AG09319 (cell line): Measurements from ENCODE around the gene DYNAP.

Experiments
- DNase-seq: peaks from one replicate; pipeline ENCODE4 v3.0.0-alpha.2; 2010; ENCODE audit warnings: low read depth; ENCODE audit errors: extremely low read depth
- CTCF ChIP-seq: IDR thresholded peaks from 2 replicates; pipeline ENCODE4 v1.5.1; 2011; ENCODE audit warnings: low read depth, mild to moderate bottlenecking, inconsistent platforms, low read length, moderate library complexity

DYNAP gene

DNA sequence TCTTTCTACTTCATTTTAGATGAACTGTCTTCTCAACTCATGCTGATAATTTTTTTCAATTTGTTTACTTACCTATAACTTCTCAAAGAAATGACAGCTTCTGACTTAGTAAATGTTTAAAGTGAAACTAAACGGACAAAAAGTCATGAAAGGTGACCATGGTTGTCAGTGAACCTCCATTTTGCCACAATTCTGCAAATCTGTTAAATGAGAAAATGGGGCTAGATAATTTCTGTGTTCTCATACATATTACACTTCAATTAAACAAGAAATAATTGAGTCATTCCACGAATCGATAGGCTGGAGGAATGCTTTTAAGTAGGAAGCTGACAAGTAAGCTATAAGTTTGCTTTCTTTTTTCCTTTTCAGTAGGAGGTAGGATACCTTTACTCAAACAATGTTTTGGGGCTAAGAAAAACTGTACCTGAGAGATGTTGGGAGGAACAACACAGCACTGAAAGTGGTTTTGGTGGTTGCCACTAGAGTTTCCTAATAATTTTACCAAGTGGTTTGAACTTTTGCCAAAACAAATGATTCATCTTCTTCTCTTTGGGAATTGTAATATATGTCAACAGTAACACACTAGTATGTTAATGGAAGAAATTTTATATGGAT, 17.1 kb downstream of the DYNAP start:
- peak; percentile 2 for DNase-seq
- TF ChIP-seq CTCF = no peak

DNA sequence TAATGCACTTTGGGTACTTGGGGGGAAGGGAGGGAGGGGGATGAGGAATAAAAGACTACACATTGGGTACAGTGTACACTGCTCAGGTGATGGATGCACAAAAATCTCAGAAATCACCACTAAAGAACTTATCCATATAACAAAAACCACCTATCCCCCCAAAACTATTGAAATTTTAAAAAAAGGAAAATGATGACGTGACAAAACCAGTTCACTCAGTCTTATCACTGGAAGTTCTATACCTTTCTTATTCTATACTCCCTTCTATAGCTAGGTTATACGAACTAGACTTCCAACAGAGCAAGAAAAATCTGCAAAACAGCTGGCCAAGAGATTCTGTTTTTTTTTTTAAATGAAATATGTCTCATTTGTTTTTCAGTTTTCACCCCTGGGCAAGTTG, 20.8 kb downstream of the DYNAP start:
- DNase-seq = no peak
- TF ChIP-seq CTCF = no peak

GRCh38 chr18:54612237-54612636, 21.2 kb downstream of the DYNAP start:
- no peak for DNase-seq
- no peak for TF ChIP-seq CTCF

DNA sequence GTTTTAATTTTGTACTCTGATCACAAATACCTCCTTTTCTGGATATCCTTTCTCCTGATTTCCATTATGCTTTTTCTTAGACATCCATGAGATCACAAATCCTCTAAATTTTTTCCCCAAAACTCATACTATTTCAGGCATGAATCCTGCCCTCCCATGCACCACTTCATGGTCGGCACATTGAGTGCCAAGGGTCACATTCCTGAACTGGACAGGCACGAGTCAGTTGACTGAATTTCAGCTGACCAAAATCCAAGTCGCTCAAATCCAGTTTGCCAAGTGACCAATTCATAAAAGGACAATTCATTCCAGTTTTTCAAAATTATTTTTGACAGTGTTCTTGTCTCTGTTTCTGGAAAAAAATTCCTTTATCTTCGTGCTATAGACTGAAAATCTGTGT, 22.1 kb downstream of the DYNAP start:
- no peak for DNase-seq
- no peak for TF ChIP-seq CTCF

- no peak for DNase-seq
- no peak for TF ChIP-seq CTCF
Observed at GRCh38 chr18:54616220-54616848, 25.3 kb downstream of the DYNAP start.

DNA sequence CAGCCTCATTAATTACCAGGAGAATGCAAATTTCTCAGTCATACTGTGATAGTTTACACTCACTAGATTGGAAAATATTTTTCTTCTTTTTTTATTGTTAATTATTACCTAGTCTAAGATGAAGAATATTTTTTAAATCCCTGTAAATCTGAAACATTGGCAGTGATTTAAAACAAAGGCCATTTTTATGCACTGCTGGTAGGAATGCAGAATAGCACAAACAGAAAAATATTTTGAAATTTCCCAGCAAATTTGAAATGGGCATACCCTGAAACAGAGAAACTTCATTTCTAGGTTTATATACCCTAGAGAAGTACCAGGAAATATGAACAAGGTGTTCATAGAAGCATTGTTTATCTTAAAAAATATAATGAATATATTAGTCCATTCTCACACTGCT, 31.0 kb downstream of the DYNAP start:
- DNase-seq = no peak
- peak; percentile 3 for TF ChIP-seq CTCF

DNA sequence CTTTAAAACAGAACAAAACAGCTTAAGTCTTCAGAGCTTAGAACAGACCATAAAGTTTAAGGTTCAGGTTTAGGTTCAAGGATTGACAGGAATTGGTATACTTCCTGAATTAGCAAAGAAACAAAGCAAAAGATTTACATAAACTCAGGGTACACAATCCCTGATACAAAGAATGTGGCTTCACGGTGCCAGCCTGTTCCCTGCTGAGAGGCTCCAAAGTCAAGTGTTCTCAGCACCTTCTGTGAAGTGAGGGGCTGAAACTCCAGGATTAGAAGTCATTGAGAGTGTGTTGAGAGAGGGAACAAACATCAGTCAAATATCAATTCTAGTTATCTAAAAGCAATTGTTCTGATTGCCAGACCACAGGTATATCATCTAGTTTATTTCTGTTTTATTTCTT, 35.7 kb downstream of the DYNAP start:
- no peak for TF ChIP-seq CTCF
- DNase-seq = no peak
